Fibroblast of skin of scalp (primary cell): Measurements from ENCODE around the gene CRABP1.

Experiments used
- DNase-seq: peaks from one replicate; pipeline ENCODE4 v3.0.0-alpha.2; 2013

Gene CRABP1

GRCh38 chr15:78317145-78317836, 22.9 kb upstream of the CRABP1 start:
- no peak for DNase-seq

- no peak for DNase-seq
Observed at GRCh38 chr15:78319588-78319987, 20.6 kb upstream of the CRABP1 start.

GRCh38 chr15:78320183-78320582, 20.0 kb upstream of the CRABP1 start:
- DNase-seq: no peak

GRCh38 chr15:78321041-78321570, 19.0 kb upstream of the CRABP1 start:
- no peak for DNase-seq

GRCh38 chr15:78321786-78322185, 18.4 kb upstream of the CRABP1 start:
- no peak for DNase-seq

GRCh38 chr15:78322243-78322642, 17.9 kb upstream of the CRABP1 start:
- DNase-seq: peak; percentile 90

GRCh38 chr15:78322724-78323521, 17.2 kb upstream of the CRABP1 start:
- DNase-seq: no peak

GRCh38 chr15:78323693-78324092, 16.5 kb upstream of the CRABP1 start:
- DNase-seq: no peak

GRCh38 chr15:78324144-78324543, 16.0 kb upstream of the CRABP1 start:
- DNase-seq: no peak

- peak; percentile 71 for DNase-seq
Observed at GRCh38 chr15:78325092-78325843, 14.9 kb upstream of the CRABP1 start.

- DNase-seq: no peak
Observed at GRCh38 chr15:78327466-78327865, 12.7 kb upstream of the CRABP1 start.

- no peak for DNase-seq
Observed at GRCh38 chr15:78329625-78330024, 10.5 kb upstream of the CRABP1 start.

GRCh38 chr15:78334845-78335244, 5.3 kb upstream of the CRABP1 start:
- DNase-seq: no peak

- DNase-seq: no peak
Observed at GRCh38 chr15:78335985-78336384, 4.2 kb upstream of the CRABP1 start.

- no peak for DNase-seq
Observed at GRCh38 chr15:78338781-78339180, 1.4 kb upstream of the CRABP1 start.

GRCh38 chr15:78339559-78339958, 594 bp upstream of the CRABP1 start:
- no peak for DNase-seq

- no peak for DNase-seq
Observed at GRCh38 chr15:78341057-78341987, 1.2 kb downstream of the CRABP1 start.

- DNase-seq: no peak
Observed at GRCh38 chr15:78342021-78342420, 1.9 kb downstream of the CRABP1 start.

GRCh38 chr15:78343276-78344060, 3.3 kb downstream of the CRABP1 start:
- DNase-seq: no peak

GRCh38 chr15:78345396-78346125, 5.4 kb downstream of the CRABP1 start:
- DNase-seq: no peak
